RWPE1 (cell line): ENCODE results near the gene MIX23.

Source experiments
- CTCF ChIA-PET: fragments of 350-600 bp; sonication (Branson Sonifier 250); formaldehyde crosslinking; extraction: SDS; loops from one replicate; lab custom pipeline; 2021; lab: Yijun Ruan, JAX
- POLR2A ChIA-PET: fragments of 400-600 bp; formaldehyde crosslinking; extraction: SDS; loops from one replicate; lab custom pipeline; 2020; ENCODE audit warnings: antibody characterized with exemption; ENCODE audit not compliant: low non-redundant PET; lab: Yijun Ruan, JAX
- DNase-seq: peaks from one replicate; pipeline ENCODE4 v3.0.0; 2012; ENCODE audit warnings: low spot score
- H3K27ac ChIP-seq: fragments of 450-650 bp; 2 replicates; pipeline ENCODE4 v1.5.1; 2017
- TF ChIP-seq, protein P1 (sequence below): fragments of 450-650 bp; conservative IDR thresholded peaks from 2 replicates; pipeline ENCODE4 v1.5.1; 2017; ENCODE audit warnings: low read depth, mild to moderate bottlenecking

MIX23 gene

GRCh38 chr3:122407946-122408345 is 24.9 kb upstream of the MIX23 start:
- ChIA-PET POLR2A (no interaction called here), CTCF (interaction anchor here (1.3 to 2.3 kb wide), 2 partner anchors 15 to 23 kb away, joined by 4 to 7 read pairs; no protein-coding TSS in a partner anchor)
- H3K27ac ChIP-seq: no peak overlapping the region
- TF ChIP-seq, protein P1, sequence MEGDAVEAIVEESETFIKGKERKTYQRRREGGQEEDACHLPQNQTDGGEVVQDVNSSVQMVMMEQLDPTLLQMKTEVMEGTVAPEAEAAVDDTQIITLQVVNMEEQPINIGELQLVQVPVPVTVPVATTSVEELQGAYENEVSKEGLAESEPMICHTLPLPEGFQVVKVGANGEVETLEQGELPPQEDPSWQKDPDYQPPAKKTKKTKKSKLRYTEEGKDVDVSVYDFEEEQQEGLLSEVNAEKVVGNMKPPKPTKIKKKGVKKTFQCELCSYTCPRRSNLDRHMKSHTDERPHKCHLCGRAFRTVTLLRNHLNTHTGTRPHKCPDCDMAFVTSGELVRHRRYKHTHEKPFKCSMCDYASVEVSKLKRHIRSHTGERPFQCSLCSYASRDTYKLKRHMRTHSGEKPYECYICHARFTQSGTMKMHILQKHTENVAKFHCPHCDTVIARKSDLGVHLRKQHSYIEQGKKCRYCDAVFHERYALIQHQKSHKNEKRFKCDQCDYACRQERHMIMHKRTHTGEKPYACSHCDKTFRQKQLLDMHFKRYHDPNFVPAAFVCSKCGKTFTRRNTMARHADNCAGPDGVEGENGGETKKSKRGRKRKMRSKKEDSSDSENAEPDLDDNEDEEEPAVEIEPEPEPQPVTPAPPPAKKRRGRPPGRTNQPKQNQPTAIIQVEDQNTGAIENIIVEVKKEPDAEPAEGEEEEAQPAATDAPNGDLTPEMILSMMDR: no peak
- no peak for DNase-seq

- no peak overlapping the region for H3K27ac ChIP-seq
- CTCF ChIA-PET: no interaction called here
- TF ChIP-seq, protein P1: no peak
- POLR2A ChIA-PET: no interaction called here
- DNase-seq: no peak
These were observed 23.2 kb upstream of the MIX23 start for GRCh38 chr3:122406198-122406597.

DNA sequence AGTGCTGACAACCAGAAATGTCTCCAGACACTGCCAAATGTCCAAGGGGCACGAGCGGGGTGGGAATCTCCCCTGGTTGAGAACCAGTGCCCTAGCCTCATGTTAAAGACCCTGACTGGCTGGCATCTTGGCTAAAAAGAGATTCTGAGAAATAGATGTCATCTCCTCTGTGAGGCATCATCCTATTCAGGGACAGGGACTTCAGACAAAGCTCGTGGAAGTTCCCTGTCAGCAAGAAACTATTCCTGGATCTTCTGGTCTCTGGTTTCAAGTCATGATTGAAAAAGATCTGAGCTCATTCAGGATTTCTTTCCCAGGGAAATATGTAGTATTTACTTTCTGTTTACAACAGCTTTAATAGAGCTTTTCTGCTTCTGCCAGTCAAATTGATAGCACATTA is 22.0 kb upstream of the MIX23 start:
- DNase-seq: no peak
- CTCF ChIA-PET: interaction anchor here (1.2 kb wide), 1 partner anchor 12 kb away, joined by 5 read pairs; no protein-coding TSS in a partner anchor
- TF ChIP-seq, protein P1: no peak
- POLR2A ChIA-PET: no interaction called here
- no peak overlapping the region for H3K27ac ChIP-seq

DNA sequence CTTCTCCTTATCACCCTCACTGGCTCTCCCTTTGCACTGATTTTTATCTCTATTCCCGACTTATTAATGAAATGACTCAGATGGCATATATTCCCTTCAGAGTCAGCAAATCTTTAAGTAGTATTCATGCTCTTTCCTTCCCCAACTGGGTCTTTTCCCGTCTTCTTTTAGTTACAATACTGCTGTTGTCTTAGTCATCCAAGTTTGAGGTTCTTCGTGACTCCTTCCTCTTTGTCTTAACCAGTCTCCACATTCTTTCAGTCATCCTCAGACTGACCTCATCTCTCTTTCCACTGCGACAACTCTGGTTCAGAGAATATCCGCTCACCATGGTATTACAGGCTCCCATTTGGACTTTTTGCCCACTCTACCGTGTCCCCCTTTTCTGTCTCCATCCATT is 20.5 kb upstream of the MIX23 start:
- ChIA-PET CTCF (no interaction called here), POLR2A (no interaction called here)
- no peak for DNase-seq
- TF ChIP-seq, protein P1: no peak
- no peak overlapping the region for H3K27ac ChIP-seq

DNA sequence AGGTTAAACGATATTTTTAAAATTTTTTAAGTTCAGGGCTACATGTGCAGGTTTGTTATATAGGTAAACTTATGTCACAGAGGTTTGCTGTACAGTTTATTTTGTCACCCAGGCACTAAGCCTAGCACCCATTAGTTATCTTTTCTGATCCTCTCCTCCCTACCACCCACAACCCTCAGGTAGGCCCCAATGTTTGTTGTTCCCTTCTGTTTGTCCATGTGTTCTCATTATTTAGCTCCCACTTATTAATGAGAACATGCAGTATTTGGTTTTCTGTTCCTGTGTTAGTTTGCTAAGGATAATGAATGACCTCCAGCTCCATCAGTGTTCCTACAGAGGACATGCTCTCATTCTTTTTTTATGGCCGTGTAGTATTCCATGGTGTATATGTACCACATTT is 15.9 kb upstream of the MIX23 start:
- CTCF ChIA-PET: no interaction called here
- DNase-seq: no peak
- no peak overlapping the region for H3K27ac ChIP-seq
- TF ChIP-seq, protein P1: no peak
- POLR2A ChIA-PET: no interaction called here

GRCh38 chr3:122397201-122397600 is 14.2 kb upstream of the MIX23 start:
- no peak for DNase-seq
- ChIA-PET CTCF (no interaction called here), POLR2A (no interaction called here)
- TF ChIP-seq, protein P1: no peak
- no peak overlapping the region for H3K27ac ChIP-seq
